Sigmoid colon (tissue), 4 donors: ENCODE data around the gene RALB.

Experiments
- EP300 ChIP-seq, 4 donors: sonication (generic); formaldehyde crosslinking; IDR thresholded peaks; one replicate each; pipeline ENCODE4 v1.6.1; 2017; ENCODE audit warnings: antibody characterized with exemption in 4 of 4
- POLR2AphosphoS5 ChIP-seq, 4 donors: sonication (generic); formaldehyde crosslinking; IDR thresholded peaks; one replicate each; pipeline ENCODE4 v1.6.1; 2017; ENCODE audit warnings: antibody characterized with exemption in 4 of 4
- TF ChIP-seq, protein P1 (sequence below), 4 experiments: fragments of 450-650 bp in 3 of 4; fragments of 200-600 bp in 1 of 4; IDR thresholded peaks; one replicate each; pipeline ENCODE4 v1.5.1; 2016 to 2019; ENCODE audit warnings: antibody characterized with exemption in 4 of 4, mild to moderate bottlenecking in 3 of 4, moderate library complexity in 2 of 4

DNA sequence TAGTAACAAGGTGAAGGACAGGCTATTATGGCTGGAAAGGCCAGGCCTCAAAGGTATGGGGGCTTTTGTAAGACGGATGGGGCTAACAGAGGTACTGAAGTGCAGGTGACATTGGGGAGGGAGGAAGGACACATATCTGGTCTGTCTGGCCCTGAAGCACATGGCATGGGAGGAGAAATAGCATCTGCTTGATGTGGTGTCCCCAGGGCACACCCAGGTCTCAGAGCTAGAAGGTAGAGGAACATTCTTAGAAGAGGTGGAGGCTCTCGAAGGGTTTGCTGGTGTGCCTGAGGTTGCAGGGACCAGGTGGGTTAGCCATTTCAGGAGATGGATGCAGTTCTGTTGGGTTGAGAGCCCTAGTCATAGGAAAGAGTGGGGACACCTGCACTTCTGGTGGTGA lies 9.5 kb downstream of the RALB start:
- TF ChIP-seq, protein P1, sequence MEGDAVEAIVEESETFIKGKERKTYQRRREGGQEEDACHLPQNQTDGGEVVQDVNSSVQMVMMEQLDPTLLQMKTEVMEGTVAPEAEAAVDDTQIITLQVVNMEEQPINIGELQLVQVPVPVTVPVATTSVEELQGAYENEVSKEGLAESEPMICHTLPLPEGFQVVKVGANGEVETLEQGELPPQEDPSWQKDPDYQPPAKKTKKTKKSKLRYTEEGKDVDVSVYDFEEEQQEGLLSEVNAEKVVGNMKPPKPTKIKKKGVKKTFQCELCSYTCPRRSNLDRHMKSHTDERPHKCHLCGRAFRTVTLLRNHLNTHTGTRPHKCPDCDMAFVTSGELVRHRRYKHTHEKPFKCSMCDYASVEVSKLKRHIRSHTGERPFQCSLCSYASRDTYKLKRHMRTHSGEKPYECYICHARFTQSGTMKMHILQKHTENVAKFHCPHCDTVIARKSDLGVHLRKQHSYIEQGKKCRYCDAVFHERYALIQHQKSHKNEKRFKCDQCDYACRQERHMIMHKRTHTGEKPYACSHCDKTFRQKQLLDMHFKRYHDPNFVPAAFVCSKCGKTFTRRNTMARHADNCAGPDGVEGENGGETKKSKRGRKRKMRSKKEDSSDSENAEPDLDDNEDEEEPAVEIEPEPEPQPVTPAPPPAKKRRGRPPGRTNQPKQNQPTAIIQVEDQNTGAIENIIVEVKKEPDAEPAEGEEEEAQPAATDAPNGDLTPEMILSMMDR (IDR thresholded peaks at IDR 0.05): no peak
- TF ChIP-seq EP300 (IDR thresholded peaks at IDR 0.05) (no peak), POLR2AphosphoS5 (IDR thresholded peaks at IDR 0.05) (no peak)
